ENCODE measurements around the gene PPP1CA. TPM values are rescaled to one million over a fixed set of nuclear protein-coding genes. Genes with fewer than 3 reads are reported as not detected.

The PPP1CA gene
- total RNA-seq, 1 donor from 2014 or later = 218 TPM

DNA sequence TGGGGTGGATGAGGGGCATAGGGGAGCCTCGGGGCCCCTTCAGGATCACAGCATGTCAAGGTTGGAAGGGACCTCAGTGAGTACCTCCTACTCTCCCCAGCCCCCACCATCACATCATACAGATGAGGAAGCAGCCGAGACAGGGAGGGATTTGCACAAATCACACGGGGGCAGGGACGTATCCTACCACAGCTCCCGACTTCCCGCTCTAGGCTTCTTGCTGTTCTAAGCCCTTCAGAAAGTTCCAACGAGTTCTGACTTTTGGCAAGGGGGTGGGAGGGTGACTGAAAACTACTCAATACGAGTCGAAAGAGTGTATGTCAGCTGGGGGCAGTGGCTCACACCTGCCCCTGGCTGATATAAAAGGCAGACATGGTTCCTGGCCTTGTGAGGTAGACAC lies 14.6 kb downstream of the PPP1CA start:
- DNase-seq (ENCODE audit: extremely low read depth, low read depth, low spot score) = no peak

DNA sequence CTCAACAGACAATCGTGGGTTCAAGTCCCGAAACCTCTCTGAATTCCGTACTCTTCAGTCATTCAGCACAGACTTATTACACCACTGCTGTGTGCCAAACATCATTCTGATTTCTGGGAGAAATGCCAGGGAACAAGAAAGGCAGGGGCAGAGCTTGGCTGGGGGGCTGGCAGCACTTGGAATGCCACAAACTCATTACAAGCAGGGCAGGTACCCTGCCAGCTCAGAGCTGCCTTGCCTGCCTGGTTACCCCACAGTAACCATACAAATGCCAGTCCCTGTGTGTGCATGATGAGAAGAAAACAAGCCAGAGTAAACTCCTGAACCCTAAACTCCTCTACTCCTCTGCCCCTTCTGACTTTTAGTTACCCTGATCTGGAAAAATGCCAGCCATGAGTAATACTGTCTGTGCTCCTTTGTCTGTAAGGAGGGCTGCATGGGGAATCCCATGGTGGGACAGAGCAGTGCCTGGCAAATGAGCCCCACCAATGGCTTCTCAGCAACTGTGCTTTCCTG lies 16.7 kb downstream of the PPP1CA start:
- no peak for DNase-seq (ENCODE audit: extremely low read depth, low read depth, low spot score)

DNA sequence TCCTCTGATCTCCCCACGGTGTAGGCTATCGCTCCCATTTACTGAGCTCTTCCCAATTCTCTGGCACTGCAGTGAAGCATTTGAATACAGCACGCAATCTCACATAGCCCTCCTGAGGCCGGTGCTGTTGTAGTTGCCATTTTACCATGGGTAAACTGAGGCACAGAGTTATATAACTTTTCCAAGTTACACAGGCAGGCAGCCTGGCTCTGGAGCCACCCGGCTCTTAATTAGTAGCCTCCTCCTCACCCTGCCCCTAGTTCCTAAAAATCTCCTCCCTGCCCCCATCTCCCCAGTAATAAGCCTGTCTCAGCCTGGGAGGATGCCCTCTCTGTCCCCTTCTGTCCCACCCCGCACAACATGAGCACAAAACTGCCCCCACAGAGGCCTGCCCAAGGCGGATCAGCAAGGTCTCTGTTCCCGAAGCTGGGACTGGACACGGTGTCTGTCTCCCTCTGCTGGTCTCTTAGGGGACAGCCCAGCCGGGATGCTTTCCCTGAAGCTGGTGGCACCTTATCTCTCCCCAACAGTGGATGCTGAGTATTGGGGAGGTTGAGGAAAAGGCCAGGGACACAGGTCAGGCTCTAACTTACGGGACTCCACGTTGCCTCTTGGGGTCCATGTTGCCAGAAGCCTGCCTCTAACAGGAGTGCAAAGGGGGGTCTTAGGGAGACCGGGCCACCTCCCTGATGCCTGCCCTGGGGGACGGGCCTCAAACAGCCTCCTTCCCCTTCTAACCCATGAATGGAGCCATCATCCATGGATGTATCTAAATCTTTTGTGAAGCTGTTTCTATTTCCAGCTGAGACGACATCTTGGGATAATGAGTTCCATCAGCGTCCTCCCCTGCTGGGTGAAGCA lies 19.2 kb downstream of the PPP1CA start:
- no peak for DNase-seq (ENCODE audit: extremely low read depth, low read depth, low spot score)

DNA sequence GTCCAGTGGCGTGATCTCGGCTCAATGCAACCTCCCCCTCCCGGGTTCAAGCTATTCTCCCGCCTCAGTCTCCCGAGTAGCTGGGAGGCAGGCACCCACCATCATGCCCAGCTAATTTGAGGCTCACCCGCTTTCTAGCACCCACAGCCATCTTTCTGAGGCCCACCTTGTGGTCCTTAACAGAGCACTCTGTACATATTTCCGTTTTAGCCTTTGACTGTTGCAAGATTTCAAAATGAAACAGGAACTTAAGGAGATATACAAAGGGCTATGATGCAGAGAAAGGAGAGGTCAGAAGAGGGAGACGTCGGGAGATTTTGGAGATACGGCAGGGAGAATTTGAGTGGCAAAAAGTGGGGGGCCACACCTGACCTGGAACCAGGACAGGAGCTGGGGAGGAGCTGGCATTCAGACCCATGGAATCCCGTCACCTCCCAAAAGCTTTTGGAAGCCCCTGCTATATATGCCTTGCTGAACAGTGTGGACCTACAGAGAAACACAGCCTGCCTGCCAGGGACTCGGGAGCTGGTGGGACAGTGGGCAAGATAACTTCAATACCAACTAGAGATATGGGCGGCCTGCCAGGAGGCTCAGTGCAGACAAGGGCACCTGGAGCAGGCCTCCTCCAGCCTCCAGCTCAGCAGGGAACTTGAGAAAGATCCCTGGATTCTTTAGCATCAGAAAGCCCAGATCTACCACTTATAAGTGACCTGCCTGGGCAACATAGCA lies 20.2 kb downstream of the PPP1CA start:
- no peak for DNase-seq (ENCODE audit: extremely low read depth, low read depth, low spot score)

DNA sequence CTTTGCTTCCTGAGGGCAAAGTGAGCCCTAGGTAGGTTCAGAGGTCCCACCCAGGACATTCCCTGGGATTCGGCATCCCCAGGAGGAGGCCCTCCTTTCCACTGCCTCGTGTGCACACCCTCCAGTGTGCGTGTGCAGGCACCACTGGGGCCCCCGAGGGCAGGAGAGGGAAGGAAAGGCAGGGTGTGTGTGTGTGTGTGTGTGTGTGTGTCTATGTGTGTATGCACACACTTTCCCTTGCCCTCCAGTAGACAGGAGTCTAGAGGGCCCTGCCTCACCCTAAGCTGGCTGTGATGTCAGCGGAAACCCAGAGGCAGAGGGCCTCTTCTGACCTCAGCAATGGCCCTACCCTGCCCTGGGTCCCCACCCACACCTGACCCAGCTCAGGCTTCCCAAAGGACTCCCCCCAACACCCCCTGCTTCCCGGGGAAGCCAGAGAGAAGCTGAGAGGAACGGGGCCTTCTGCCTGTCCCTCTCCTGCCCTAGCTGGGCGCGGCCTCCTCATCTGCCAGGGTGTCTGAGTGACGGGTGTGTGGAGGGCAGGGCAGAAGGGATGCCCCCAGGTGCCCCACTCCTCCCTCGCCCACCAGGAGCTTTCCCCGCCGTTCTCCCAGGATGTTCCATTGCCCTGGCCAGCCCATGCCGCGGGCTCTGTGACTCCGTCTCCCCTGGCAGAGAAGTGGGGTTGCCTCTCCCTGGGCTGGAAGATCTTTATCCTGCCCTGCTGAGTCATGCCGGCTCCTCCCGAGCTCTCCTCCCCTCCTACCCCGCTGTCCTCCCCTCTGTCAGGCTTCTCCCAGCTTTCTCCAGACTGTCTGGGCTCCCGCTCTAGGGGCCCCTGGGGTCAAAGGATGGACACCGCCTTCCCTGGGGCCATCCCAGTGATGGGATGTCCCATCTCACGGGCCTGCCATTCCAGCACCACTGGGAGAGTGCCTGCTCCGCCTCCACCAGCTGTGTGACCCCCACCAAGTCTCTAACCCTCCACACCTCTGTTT lies 22.3 kb downstream of the PPP1CA start:
- no peak for DNase-seq (ENCODE audit: extremely low read depth, low read depth, low spot score)

DNA sequence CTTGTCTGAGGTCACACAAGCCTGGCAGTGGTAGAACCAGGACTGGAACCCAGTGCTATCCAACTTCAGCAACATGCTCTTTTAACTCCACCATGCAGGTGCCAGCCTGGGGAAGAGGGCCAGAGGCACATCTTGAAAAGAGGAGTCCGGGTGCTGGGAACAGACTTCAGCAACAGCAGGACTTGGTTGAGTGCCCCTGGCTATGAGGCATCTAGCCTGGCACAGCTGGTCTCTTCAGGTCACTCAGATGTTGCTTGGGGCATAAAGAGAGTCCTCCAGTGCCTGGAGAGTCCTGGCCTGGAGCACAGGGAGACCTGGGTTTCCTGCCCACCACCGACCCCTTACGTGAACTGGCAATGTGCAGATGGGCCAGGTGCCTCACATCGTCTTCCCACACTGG lies 23.1 kb downstream of the PPP1CA start:
- DNase-seq (ENCODE audit: extremely low read depth, low read depth, low spot score) = no peak

DNA sequence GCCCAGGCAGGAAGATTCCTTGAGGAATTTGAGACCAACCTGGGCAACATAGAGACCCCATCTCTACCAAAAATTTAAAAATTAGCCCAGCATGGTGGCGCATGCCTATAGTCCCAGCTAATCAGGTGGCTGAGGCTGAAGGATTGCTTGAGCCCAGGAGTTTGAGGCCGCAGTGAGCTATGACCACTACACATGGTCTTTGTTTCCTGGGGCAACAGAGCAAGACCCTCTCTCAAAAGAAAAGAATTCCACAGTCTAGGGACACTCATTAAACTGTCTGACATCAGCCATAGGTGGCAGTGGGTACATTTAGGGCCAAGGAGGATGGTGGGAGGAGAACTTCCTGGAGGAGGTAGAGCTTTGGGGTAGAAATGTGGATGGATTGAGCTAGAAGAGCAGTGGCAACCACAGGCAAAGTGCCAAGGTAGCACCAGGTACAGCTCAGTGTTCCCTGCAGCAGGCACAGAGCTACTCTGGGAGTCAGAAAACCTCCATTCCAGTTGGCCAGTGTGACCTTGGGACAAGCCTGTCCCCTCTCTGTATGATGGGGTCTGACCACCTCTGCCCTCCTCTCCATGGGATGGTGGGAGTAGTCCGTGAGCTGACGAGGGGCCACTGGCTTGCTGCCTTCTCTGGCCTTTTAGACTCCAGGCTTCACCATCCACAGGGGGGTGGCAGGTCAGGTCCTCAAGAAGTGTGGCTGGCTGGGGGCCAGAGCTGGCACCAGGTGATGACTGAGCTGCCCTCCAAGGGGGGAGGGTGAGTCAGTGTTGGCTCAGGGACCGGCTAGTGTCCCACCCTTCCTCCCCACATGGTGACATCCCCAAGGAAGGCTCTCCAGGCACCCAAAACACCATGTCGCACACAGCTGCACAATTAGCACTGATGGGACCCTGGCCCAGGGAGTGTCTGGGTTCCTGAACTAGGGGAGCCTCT lies 24.5 kb downstream of the PPP1CA start:
- no peak for DNase-seq (ENCODE audit: extremely low read depth, low read depth, low spot score)

DNA sequence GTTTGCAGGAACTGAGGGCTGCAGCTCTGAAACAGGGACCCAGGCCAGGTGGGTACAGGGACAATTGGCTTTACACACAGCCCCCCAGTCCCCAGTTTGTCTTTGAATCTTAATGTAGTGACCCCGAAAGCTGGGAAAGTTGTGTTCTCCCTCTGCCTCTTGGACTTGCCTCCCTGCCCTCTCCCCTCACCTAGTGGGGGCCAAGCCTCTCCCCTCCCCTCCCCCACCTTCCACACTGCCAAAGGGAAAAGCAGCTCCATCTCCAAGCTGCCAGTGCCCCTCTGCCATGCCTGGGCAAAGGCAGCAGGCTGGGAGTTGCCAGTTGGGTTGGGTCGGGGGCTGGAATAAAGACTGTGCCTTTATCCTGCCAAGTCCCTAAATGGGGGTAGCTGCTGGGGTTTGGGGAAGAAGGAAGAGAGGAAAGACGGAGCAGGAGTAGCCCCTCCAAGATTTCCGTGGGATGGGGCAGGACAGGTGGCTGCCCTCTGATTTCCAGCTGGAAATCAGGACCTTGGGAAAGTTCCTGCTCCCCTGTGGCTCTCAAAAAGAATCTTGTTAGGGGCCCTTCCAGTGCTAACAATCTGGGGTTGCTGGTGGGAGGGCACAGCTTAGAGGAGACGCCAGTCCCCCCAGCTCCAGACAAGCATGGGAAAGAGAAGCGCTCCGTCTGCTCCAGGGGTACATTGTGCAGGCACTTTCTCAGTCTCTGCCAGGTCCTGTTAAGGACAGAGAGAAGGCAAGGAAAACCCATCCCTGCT lies 25.4 kb downstream of the PPP1CA start:
- no peak for DNase-seq (ENCODE audit: extremely low read depth, low read depth, low spot score)

DNA sequence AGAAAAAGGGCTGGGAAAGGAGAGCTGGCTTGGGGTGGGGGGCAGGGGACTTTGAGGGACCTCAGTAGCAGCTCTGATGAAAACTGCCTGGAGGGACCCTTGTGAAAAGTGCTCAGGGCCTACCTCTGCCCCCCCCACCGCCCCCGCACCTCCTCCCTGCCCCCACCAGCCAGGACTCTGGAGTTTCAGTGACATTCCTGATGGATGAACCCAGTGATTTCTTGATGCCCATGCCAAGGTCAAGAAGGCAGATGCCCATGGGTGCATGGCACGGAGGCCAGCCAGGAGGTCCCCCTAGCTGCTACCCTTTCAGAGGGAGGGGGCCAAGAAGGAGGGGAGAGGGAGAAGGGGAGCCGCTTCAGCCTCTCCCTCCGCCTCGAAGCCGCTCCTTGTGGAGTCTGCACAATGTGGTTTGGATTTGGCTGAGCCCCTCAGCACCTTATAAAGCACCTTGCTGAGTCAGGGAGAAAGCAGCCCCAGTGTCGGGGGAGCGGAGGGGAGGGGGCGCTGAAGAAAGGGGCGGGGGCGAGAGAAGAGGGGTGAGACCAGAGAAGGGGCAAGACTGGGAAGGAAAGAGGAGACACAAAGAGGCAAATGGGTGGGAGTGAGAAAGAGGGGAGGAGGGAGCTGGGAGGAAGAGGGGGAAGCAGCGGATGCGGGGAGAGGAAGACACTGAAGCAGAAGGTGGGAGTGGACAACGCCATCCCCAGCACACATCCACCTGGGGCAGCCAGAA lies 26.2 kb downstream of the PPP1CA start:
- DNase-seq (ENCODE audit: extremely low read depth, low read depth, low spot score) = no peak

DNA sequence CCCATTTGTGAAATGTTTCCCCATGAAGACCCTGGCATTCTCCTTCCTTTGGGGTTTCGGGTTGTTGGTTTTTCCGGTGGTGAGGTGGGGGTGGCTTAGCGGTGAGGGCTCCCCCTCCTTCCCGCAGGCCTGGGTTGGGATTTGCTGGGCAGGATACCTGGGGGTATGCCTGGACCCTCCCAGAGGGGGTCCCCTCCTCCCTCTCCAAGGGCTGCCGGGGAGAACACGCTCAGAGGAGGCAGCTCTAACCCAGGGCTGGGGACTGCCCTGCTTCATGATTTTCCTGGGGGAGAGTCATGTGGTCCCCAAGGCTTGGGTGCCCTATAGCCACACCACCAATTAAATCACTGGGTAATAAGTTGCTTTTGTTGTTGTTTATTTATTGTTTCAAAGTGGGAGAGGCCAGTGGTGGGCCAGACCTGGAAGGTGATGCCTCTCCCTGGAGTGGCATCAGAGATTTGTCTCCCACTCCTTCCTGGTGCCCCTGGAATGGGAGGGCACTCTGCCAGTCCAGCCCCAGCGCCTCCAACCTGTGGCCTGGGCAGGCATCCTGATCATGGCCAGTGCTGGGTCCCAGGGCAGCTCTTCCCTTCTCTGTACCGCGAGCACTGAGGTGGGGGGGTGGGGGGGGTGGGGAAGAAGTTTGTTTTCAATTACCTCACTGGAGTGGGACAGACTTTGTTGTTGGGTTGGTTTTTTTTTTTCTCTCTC lies 26.9 kb downstream of the PPP1CA start:
- no peak for DNase-seq (ENCODE audit: extremely low read depth, low read depth, low spot score)

DNA sequence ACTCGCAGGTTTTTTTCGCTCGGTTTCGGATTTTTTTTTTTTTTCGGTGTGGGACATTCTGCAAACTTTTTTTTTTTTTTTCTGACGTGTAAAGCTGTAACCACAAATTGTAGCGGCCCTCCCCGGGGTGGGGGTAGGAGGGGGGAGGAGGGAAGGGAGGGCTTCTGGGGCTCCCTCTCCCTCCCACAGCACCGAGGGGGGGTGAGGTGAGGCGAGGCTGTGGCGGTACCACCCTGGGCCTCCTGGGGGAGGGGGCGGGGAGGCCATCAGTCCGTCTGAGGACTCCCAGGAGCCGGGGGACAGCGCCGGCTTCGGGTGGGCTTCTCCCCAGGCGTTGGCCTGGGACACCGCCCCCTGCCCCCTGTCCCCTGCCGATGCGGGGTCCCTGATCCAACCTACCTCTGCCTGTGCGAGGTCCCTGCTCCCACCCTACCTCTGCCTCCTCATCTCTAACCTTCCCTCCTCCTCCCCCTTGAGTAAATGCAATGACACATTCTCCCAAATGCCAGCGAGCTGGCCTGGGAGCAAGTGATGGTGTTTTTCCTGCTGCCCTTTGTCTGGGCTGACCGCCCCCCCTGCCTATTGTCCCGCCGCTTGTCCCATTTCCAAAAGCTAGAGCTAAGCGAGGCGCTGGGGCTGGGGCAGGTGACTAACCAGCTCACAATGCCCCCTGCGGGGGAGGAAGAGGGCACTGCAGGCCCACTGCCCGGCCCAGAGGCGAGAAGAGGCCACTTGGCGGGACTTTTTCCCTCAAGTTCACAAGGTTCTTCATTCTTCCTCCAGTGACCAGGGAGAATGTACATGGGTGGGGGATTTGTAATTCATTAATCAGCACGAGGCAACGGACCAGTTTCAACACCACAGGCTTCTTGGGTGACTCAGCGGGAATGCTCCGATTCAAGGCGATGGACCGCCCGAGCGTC lies 27.7 kb downstream of the PPP1CA start:
- no peak for DNase-seq (ENCODE audit: extremely low read depth, low read depth, low spot score)

DNA sequence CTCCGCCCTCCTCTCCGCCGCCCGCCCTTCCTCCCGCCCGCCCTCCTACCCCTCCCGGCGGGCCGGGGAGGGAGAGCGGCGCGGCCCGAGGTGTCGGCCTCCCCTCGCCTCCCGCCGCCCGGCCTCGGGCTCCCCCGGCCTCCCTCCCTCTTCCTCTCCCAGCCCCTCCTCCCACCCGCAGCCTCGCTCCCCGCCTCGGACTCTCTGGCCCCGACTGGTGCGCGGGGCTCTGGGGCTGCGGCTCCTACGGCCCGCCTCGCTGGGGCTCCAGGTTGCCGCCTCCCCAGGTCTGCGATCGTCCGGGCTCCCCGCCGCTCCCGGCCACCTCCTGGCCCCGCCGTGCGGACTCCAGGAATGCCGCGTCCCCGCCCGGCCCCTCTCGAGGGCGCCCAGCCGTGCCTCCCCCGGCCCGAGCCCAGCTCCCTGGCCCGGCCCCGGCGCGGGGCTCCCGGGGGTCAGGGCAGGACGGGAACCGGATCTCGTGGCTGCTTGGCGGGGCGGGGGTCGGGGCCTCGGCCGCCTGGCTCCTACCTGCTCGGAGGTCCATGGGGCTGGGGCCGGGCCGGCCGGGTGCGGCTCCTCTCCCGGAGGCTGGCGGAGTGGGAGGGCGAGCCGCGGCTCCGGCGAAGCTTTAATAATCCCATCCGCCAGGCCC lies 28.5 kb downstream of the PPP1CA start, which contains the start of gene CLCF1:
Gene CLCF1 (minus strand): TSS at position 606 of the 655 bp plus-strand sequence. CDS start 59 bp downstream, at position 547.
- no peak for DNase-seq (ENCODE audit: extremely low read depth, low read depth, low spot score)

DNA sequence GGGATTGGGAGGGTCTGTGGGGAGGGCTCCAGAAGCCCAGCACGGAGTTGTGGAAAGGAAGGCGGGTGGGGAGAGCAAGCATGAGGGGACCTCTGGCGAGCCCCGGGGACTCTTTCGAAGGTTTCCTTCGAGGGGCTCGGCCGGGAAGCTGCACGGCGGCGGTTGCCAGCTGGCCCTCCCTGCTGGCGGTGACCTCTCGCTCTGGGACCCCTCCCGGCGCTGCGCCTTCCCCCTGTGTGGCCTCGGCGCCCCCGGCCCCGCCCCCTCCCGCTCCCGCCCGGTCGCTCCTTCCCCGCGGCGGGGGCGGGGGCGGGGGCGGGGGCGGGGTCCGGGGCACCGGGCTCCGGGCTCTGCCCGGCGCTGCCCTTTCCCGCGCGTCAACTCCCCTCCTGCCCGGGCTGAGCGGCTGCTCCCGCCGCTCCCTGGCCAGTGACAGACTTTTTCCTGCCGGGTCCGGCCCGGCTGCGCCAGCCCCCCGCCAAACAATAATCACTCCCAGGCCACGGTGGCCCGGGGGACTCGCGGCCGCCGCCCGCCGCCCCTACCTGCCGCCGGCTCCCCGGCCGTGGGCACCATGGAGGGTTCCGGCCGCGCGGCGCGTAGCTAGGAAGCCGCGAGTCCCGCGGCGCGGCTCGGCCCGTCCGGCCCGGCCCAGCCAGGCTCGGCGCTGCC lies 29.2 kb downstream of the PPP1CA start:
- DNase-seq (ENCODE audit: extremely low read depth, low read depth, low spot score) = no peak

DNA sequence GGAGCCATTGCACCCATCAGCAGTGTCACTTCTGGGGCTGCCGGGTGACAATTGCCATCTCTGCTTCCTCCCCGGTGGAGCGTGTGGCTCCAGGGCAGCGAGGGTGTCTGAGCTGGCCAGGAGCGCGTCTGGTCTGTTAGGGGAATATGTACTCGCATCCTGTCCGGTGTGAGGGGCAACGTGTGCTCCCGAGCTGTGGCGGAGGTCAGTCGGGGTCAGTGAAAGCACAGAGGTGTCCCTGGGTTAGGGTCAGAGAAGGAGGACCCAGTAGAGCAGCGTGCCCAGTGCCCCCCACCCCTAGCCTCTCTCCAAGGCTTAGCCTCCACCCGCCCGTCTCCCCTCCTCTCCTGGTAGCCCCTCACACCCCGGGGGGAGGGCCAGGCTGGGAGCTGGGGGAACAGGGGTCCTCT lies 29.7 kb downstream of the PPP1CA start:
- DNase-seq (ENCODE audit: extremely low read depth, low read depth, low spot score) = no peak

DNA sequence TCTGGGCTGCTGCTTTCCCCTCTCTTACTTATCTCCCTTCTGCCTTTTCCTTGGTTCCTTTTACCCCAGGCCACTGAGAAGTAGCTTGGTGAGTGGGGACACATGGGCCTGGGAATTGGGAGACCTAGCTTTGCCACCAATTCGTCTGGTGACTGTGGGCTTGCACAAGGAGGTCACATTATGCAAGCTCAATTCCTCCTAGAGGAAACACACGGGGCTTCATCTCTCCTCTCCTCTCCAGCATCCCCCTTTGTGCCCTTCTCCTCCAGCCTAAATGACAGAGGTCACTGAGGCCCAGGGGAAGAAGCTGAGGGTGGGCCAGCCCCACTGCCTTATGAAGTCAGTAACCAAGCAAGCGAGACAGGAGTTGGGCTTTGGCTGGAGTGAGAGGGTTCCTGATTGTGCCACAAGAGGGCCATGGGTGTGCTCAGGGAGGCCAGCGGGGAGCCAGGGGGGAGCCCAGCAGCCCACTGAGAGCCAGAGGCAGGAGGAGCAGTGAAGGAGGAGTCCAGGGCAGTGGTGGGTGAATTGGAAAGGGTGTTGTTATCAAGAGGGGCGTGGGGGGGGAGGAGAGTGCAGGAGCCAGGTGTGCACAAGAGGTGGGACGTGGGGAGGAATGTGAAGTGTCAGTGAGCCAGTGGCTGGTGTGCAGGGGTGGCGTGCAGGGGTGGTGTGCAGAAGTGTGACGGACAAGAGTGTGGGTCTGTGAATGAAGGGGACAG lies 30.3 kb downstream of the PPP1CA start:
- DNase-seq (ENCODE audit: extremely low read depth, low read depth, low spot score) = no peak

Measured in glomerular endothelial cell (primary cell).